ENCODE data around the gene HS6ST1.

Gene HS6ST1

DNA sequence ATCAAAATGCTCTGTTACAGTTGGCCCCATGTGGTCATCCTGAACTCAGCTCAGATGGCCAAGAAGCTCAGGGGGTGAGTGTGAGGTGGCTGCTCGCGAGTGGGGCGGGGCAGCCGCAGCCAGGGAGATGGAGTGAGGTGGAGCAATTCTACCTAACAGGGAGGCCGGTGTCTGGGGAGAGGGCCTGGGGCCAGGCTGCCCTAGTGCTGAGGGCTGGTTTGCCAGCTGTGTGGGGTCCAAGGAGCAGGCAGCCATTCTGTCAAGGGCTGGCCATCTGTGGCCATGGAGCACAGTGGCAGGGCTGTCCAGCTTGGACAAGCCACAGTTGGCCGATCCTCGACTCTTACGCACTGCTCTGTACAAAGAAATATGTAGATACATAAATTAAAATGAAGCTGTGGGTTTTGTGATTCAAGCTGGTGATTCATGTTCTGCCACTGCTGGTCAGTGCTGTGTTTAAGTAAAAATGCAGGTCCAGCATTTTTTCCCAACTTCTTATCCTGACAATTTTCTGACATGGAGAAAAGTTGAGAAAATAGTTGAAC is 82.1 kb downstream of the HS6ST1 start:
- peak; percentile 81 for DNase-seq (ENCODE audit: low read depth)
- no peak overlapping the region for H3K4me3 ChIP-seq (ENCODE audit: low read depth, low read length)
- TF ChIP-seq, protein P1, sequence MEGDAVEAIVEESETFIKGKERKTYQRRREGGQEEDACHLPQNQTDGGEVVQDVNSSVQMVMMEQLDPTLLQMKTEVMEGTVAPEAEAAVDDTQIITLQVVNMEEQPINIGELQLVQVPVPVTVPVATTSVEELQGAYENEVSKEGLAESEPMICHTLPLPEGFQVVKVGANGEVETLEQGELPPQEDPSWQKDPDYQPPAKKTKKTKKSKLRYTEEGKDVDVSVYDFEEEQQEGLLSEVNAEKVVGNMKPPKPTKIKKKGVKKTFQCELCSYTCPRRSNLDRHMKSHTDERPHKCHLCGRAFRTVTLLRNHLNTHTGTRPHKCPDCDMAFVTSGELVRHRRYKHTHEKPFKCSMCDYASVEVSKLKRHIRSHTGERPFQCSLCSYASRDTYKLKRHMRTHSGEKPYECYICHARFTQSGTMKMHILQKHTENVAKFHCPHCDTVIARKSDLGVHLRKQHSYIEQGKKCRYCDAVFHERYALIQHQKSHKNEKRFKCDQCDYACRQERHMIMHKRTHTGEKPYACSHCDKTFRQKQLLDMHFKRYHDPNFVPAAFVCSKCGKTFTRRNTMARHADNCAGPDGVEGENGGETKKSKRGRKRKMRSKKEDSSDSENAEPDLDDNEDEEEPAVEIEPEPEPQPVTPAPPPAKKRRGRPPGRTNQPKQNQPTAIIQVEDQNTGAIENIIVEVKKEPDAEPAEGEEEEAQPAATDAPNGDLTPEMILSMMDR (conservative IDR thresholded peaks at IDR 0.05; ENCODE audit: low read depth, low read length): no peak

DNA sequence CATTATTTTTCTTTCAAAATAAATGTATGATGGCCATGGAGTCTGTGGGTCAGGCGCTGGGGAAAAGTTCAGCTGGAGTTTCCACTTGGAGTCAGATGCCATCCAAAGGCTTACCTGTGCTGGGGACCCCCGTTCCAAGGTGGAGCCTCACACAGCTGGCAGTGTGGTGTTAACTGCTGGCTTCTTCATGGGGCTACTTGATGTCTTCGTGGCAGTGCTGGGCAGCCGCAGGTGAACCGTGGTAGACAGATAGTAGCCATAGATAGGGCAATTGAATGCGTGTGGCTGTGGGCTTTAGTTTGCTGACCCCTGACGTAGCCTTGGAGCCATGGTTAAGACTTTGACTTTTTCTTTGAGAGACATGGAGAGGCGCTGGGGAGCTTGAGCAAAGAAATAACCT is 83.1 kb downstream of the HS6ST1 start:
- H3K4me3 ChIP-seq (ENCODE audit: low read depth, low read length): no peak overlapping the region
- no peak for DNase-seq (ENCODE audit: low read depth)
- TF ChIP-seq, protein P1 (conservative IDR thresholded peaks at IDR 0.05; ENCODE audit: low read depth, low read length): no peak

DNA sequence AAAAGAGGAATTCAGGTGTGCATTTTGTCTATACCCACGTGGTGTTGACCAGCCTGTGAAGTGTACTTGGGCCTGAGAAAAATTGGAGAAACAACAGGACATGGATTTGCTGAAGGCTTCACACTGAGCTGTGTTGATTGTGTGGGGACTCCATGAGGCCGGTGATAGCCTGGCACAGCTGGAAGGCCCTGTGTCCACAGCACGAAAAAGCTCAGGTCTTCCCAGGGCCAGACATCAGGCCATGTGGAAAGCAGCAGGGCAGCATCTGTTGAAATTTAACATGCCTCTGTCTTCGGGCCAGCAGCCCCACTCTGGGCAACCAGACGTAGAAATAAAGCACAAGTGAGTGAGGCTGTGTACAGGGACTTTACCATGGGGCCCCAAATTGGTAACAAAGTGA is 84.1 kb downstream of the HS6ST1 start:
- no peak for DNase-seq (ENCODE audit: low read depth)
- H3K4me3 ChIP-seq (ENCODE audit: low read depth, low read length): no peak overlapping the region
- TF ChIP-seq, protein P1 (conservative IDR thresholded peaks at IDR 0.05; ENCODE audit: low read depth, low read length): no peak

DNA sequence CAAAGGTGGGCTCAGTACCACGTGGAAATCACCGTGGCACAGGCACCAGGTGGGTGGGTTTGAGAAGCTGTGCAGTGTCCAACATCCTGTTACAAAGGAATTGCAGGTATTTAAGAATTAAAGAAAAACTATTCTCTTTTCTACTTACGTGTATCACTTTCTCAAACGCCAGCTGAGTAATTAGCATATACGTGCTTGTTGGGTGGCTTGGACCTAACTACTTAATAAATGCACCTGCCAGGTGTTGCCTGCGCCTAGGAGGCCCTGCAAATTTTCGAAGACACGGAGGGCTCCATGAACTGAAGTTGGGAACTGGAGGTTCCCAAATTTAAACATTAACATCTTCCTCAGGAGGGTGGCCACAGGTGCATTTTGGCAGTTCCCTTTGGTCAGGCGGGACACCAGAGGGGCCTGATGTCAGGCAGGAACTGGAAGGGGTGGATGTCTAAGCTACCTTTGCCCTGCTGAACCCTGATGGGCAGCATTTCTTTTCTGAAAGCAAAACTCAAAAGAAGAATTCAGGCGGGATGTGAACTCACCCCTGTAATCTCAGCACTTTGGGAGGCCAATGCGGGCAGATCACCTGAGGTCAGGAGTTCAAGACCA is 84.8 kb downstream of the HS6ST1 start:
- H3K4me3 ChIP-seq (ENCODE audit: low read depth, low read length): peak overlapping the region; percentile 69
- no peak for DNase-seq (ENCODE audit: low read depth)
- TF ChIP-seq, protein P1 (conservative IDR thresholded peaks at IDR 0.05; ENCODE audit: low read depth, low read length): no peak

DNA sequence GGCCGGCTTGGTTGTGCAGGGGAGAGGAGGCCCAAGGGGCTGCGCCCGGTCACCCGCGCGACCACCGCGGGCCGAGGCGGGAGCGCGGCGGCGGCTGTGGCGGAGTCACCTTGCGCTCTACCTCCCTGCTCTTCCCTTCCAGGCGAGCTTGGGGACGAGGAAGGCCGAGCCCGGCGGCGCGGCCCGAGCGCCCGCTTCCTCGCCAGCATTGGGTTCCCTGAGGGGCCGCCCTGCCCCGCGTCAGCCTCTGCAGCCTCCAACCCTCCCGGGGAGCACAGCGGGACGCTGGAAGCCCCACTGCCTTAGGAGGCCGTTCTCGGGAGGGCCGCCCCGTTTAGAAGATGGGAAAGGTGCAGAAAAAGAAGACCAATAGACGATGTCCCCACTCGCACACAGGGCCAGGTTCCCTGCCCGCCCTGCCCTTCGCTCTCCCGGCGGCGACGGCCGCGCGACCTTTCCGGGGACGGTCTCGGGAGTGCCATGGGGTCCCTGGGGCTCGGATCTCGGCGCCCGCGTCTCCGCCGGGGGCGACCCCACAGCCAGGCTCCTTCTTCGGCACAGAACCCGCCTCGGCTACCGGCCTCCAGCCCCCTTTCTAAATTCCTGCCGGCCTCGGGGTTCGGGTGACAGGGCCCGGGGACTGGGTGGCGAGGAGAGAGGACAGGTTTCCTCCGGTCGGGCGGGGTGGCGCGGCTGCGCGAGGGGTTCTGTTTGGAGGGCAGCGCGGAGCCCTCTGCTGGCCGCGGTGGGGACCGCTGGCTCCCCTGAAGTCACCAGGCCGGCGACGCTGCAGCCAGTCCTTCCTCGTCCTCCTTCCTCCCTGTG is 85.5 kb downstream of the HS6ST1 start:
- peak; percentile 73 for DNase-seq (ENCODE audit: low read depth)
- TF ChIP-seq, protein P1 (conservative IDR thresholded peaks at IDR 0.05; ENCODE audit: low read depth, low read length): peak; percentile 84
- H3K4me3 ChIP-seq (ENCODE audit: low read depth, low read length): peak overlapping the region; percentile 69

DNA sequence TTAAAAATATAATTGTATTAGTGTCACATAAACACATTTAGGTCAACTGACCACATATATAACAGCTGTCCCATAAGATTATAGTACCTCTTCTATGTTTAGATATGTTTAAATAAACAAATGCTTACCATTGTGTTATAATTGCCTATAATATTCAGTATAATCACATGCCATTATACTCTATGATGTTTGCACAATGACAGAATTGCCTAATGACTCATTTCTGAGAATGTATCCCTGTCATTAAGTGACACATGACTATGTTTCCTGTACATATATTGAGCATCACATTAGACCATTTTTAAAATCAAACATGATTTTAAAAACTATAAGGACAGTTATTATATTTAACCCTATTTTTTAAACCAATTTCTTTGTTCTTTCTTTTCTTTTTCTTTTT is 89.8 kb downstream of the HS6ST1 start:
- no peak for DNase-seq (ENCODE audit: low read depth)
- H3K4me3 ChIP-seq (ENCODE audit: low read depth, low read length): no peak overlapping the region
- TF ChIP-seq, protein P1 (conservative IDR thresholded peaks at IDR 0.05; ENCODE audit: low read depth, low read length): no peak

All from choroid plexus epithelial cell (primary cell).